HepG2 (cell line): ENCODE results near the gene PLA2G4F.

Experiments
- CTCF ChIP-seq: sonication (generic); formaldehyde crosslinking; IDR thresholded peaks from 2 replicates; pipeline ENCODE4 v1.5.0; 2020; ENCODE audit warnings: mild to moderate bottlenecking, missing genetic modification reagents, moderate library complexity
- TF ChIP-seq, protein P1 (sequence below): sonication (generic); formaldehyde crosslinking; IDR thresholded peaks from 2 replicates; pipeline ENCODE4 v1.8.1; 2022; ENCODE audit warnings: low read depth, mild to moderate bottlenecking, missing genetic modification reagents

DNA sequence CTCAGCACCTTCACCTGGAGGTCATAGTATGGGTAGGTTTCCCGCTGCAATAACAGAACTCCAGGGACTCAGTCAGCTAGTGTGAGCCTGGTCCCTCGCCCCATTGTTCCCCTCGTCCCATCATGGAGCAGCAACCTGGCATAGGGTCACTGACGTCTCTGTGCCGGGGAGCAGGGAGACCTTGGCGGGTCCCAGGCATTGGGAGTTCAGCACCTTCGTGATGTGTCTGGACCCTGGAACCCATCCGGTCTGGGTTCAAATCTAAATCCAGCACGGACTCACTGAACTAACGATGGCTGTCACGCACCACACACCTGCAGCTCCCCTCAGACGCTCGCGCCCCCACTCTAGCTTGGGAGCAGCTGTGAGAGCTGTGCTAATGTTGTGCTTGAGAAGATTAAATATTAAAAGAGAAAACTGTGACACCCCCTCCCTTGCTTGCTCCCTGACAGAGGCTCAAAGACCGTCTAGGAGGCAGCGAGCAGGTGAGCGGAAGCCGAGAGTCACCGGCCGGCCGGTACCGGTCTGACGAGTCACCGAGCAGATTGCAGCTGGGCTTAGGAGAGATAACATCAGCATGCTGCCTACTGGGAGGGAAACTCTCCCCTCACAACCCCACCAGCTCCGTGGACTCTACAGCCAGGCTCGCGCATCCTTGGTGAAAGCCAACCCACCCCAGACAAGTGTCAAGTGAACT lies 742 bp downstream of the PLA2G4F start:
- TF ChIP-seq, protein P1, sequence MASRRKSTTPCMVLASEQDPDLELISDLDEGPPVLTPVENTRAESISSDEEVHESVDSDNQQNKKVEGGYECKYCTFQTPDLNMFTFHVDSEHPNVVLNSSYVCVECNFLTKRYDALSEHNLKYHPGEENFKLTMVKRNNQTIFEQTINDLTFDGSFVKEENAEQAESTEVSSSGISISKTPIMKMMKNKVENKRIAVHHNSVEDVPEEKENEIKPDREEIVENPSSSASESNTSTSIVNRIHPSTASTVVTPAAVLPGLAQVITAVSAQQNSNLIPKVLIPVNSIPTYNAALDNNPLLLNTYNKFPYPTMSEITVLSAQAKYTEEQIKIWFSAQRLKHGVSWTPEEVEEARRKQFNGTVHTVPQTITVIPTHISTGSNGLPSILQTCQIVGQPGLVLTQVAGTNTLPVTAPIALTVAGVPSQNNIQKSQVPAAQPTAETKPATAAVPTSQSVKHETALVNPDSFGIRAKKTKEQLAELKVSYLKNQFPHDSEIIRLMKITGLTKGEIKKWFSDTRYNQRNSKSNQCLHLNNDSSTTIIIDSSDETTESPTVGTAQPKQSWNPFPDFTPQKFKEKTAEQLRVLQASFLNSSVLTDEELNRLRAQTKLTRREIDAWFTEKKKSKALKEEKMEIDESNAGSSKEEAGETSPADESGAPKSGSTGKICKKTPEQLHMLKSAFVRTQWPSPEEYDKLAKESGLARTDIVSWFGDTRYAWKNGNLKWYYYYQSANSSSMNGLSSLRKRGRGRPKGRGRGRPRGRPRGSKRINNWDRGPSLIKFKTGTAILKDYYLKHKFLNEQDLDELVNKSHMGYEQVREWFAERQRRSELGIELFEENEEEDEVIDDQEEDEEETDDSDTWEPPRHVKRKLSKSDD (CRISPR knock-in tag) = no peak
- TF ChIP-seq CTCF = no peak
